GM12878 (cell line): ENCODE results near the gene EYS. TPM values are rescaled to one million over a fixed set of nuclear protein-coding genes. Genes with fewer than 3 reads are reported as not detected.

ENCODE experiments used
- ATAC-seq: fragments of 200-7000 bp; cut with Tn5 transposase; 3 replicates; pipeline ENCODE4 v1.9.1; 2020; ENCODE audit warnings: mild to moderate bottlenecking, moderate library complexity
- BruUV-seq: library from RNA; stranded (reverse); fragments of 400-500 nt; replicated peaks from 2 replicates; lab custom pipeline; 2021; lab: Mats Ljungman, UMichigan
- CTCF ChIA-PET: fragments of 300-600 bp; sonication (Branson Sonifier 250); formaldehyde crosslinking; extraction: SDS; loops from one replicate; lab custom pipeline; 2021; ENCODE audit warnings: inconsistent platforms; lab: Yijun Ruan, JAX
- POLR2A ChIA-PET: fragments of 350-600 bp; formaldehyde crosslinking; extraction: SDS; loops from one replicate; lab custom pipeline; 2021; ENCODE audit warnings: inconsistent platforms; lab: Charles Lee
- RAD21 ChIA-PET: fragments of 300-600 bp; sonication (Branson Sonifier 250); formaldehyde crosslinking; loops from one replicate; lab custom pipeline; 2023; ENCODE audit warnings: antibody characterized with exemption; ENCODE audit not compliant: unreplicated experiment; lab: Charles Lee
- SMC1A ChIA-PET: fragments of 300-600 bp; sonication (Branson Sonifier 250); formaldehyde crosslinking; loops from one replicate; lab custom pipeline; 2023; ENCODE audit not compliant: unreplicated experiment, uncharacterized antibody; lab: Charles Lee
- DNase-seq: peaks from one replicate; pipeline ENCODE4 v3.0.0-alpha.2; 2011; ENCODE audit warnings: low read depth, low spot score
- FAIRE-seq: peaks from 3 replicates; lab custom pipeline; 2011; peaks lifted over from hg19 to GRCh38; lab: Jason Lieb, UNC
- H2AFZ ChIP-seq: 2 replicates; pipeline ENCODE4 v1.6.0; 2011; ENCODE audit warnings: low read depth, low read length, control low read depth; ENCODE audit not compliant: control insufficient read depth
- H3K27ac ChIP-seq: 2 replicates; pipeline ENCODE4 v1.5.1; 2011; ENCODE audit warnings: control low read depth; ENCODE audit not compliant: control insufficient read depth, insufficient read depth
- H3K27me3 ChIP-seq, 2 experiments: replicated peaks in 1 of 2; 2 replicates each; pipeline versions ENCODE4 v1.6.0 to v1.6.1; 2011; ENCODE audit warnings: low read length in 1 of 2; ENCODE audit not compliant: control insufficient read depth in 2 of 2, insufficient read depth in 2 of 2
- H3K36me3 ChIP-seq, 2 experiments: 2 replicates each; pipeline ENCODE4 v1.5.1; 2011; ENCODE audit warnings: low read length in 1 of 2; ENCODE audit not compliant: control insufficient read depth in 2 of 2, insufficient read depth in 2 of 2
- H3K4me1 ChIP-seq: 2 replicates; pipeline ENCODE4 v1.6.1; 2011; ENCODE audit warnings: mild to moderate bottlenecking, low read length, moderate library complexity, mixed read lengths; ENCODE audit not compliant: control insufficient read depth, insufficient read depth
- H3K4me2 ChIP-seq: 2 replicates; pipeline ENCODE4 v1.6.0; 2011; ENCODE audit warnings: control low read depth; ENCODE audit not compliant: control insufficient read depth, insufficient read depth
- H3K4me3 ChIP-seq: fragments of 200-600 bp; sonication (generic); 2 replicates; pipeline ENCODE4 v1.5.1; 2016
- H3K79me2 ChIP-seq: 2 replicates; pipeline ENCODE4 v1.6.0; 2011; ENCODE audit warnings: low read length; ENCODE audit not compliant: control insufficient read depth, insufficient read depth
- H3K9ac ChIP-seq: 2 replicates; pipeline ENCODE4 v1.8.0; 2011; ENCODE audit warnings: low read length, control low read depth, mixed read lengths; ENCODE audit not compliant: control insufficient read depth, insufficient read depth
- H3K9me3 ChIP-seq: replicated peaks from 3 replicates; pipeline ENCODE4 v1.5.1; 2011; ENCODE audit warnings: mild to moderate bottlenecking, low read length; ENCODE audit not compliant: control insufficient read depth, insufficient read depth
- H4K20me1 ChIP-seq: 2 replicates; pipeline ENCODE4 v1.6.0; 2011; ENCODE audit not compliant: control insufficient read depth, insufficient read depth
- ASH2L ChIP-seq: fragments of 300-600, 200-600 bp; sonication (generic); IDR thresholded peaks from 2 replicates; pipeline ENCODE4 v1.6.1; 2017; ENCODE audit warnings: low read depth, mild to moderate bottlenecking, borderline replicate concordance
- BCL11A ChIP-seq: IDR thresholded peaks from 2 replicates; pipeline ENCODE4 v1.6.1; 2011; ENCODE audit warnings: low read depth, low read length
- EP300 ChIP-seq, 2 experiments: fragments of 150-350 bp in 1 of 2; IDR thresholded peaks; 2 replicates each; pipeline ENCODE4 v1.6.1; 2011 to 2012; ENCODE audit warnings: low read depth in 2 of 2, low read length in 2 of 2, borderline replicate concordance in 1 of 2, improper control_type of control experiment in 1 of 2, inconsistent platforms in 1 of 2; ENCODE audit not compliant: control insufficient read depth in 1 of 2
- IKZF1 ChIP-seq: fragments of 450-650 bp; conservative IDR thresholded peaks from 2 replicates; pipeline ENCODE4 v1.6.1; 2017; ENCODE audit warnings: antibody characterized with exemption, mild to moderate bottlenecking
- JUNB ChIP-seq: IDR thresholded peaks from 2 replicates; pipeline ENCODE4 v1.6.1; 2016; ENCODE audit warnings: antibody characterized with exemption, mild to moderate bottlenecking
- MYB ChIP-seq: fragments of 150-350 bp; IDR thresholded peaks from 2 replicates; pipeline ENCODE4 v1.6.1; 2014; ENCODE audit warnings: mild to moderate bottlenecking, low read depth, low read length, borderline replicate concordance
- NBN ChIP-seq: fragments of 450-650 bp; IDR thresholded peaks from 2 replicates; pipeline ENCODE4 v1.6.1; 2016
- NR2C2 ChIP-seq: IDR thresholded peaks from 2 replicates; pipeline ENCODE4 v1.6.1; 2011; ENCODE audit warnings: borderline replicate concordance, low read depth; ENCODE audit not compliant: control insufficient read depth, insufficient read length
- SIX5 ChIP-seq: IDR thresholded peaks from 2 replicates; pipeline ENCODE4 v1.6.1; 2011; ENCODE audit warnings: mild to moderate bottlenecking, low read depth, low read length, moderate library complexity; ENCODE audit not compliant: severe bottlenecking
- SMARCA5 ChIP-seq: fragments of 450-650 bp; IDR thresholded peaks from 2 replicates; pipeline ENCODE4 v1.6.1; 2017; ENCODE audit warnings: mild to moderate bottlenecking
- ZNF24 ChIP-seq: fragments of 450-650 bp; IDR thresholded peaks from 2 replicates; pipeline ENCODE4 v1.6.1; 2017; ENCODE audit warnings: antibody characterized with exemption, mild to moderate bottlenecking
- ZNF274 ChIP-seq: IDR thresholded peaks from one replicate; pipeline ENCODE4 v1.8.0; 2011; ENCODE audit not compliant: insufficient read length, insufficient read depth
- WGBS: methylation state at CpG from one replicate; pipeline ENCODE4 v1.1.6; 2016; ENCODE audit warnings: low lambda C conversion rate; ENCODE audit not compliant: insufficient replicate concordance, insufficient coverage; ENCODE audit errors: missing lambda C conversion rate; 5-methylcytosine and 5-hydroxymethylcytosine counted together
- in situ Hi-C: fragments of 300-500 bp; cut with MboI; formaldehyde crosslinking; loops from 9 replicates; pipeline ENCODE4 v1.14.3; 2018; ENCODE audit warnings: mixed read lengths
- intact Hi-C: fragments of 100-400 bp; cut with micrococcal nuclease; formaldehyde crosslinking; loops from one replicate; pipeline ENCODE4 v1.14.2; 2022; ENCODE audit not compliant: unreplicated experiment
- polyA plus RNA-seq, 11 experiments: library from polyadenylated mRNA; depleted of rRNA in 4 of 11; unstranded in 6 of 11; stranded (reverse) in 5 of 11; fragments of >200 nt; fragmentation: Nextera tagmentation in 4 of 11; fragmentation: Illumina TruSeq in 1 of 11; extraction: Ambion mirVana in 4 of 11; extraction: Trizol in 1 of 11; gene quantifications; 1 replicate in 1 of 11; 2 replicates in 10 of 11; pipeline versions ENCODE4 v1.2.1 to v1.2.3, GENCODE V29; 2011 to 2016; ENCODE audit warnings: inconsistent platforms in 2 of 11, missing spikeins in 2 of 11, low read depth in 1 of 11
- total RNA-seq, 4 experiments: library from RNA; depleted of rRNA in 3 of 4; stranded (reverse); fragments of >200 nt in 3 of 4; fragmentation: Illumina TruSeq in 1 of 4; extraction: Trizol in 1 of 4; gene quantifications; 2 replicates each; pipeline versions ENCODE4 v1.2.1 to v1.2.3, GENCODE V29; 2013 to 2021
- TF ChIP-seq, protein P1 (sequence below): IDR thresholded peaks from 2 replicates; pipeline ENCODE4 v1.6.1; 2012; ENCODE audit warnings: low read depth, low read length, improper control_type of control experiment
- TF ChIP-seq, protein P2 (sequence below): IDR thresholded peaks from 2 replicates; pipeline ENCODE4 v1.6.1; 2011; ENCODE audit warnings: borderline replicate concordance, low read depth, mild to moderate bottlenecking, moderate library complexity, mixed read lengths, low read length; ENCODE audit not compliant: insufficient read depth; ENCODE audit errors: extremely low read length
- TF ChIP-seq, protein P3 (sequence below): fragments of 450-650 bp; IDR thresholded peaks from 2 replicates; pipeline ENCODE4 v1.6.1; 2017; ENCODE audit warnings: mild to moderate bottlenecking, moderate library complexity
- TF ChIP-seq, protein P4 (sequence below): fragments of 450-650 bp; formaldehyde crosslinking; IDR thresholded peaks from 2 replicates; pipeline ENCODE4 v1.4.0; 2022; ENCODE audit warnings: mild to moderate bottlenecking, moderate library complexity

EYS gene
- total and polyA plus RNA-seq, 10 of the 15 experiments (the other 5 are each of a cell fraction or from before 2014, with no cell fraction given), result under 0.01 to 0.14 (median 0.02) TPM; not detected in 1

DNA sequence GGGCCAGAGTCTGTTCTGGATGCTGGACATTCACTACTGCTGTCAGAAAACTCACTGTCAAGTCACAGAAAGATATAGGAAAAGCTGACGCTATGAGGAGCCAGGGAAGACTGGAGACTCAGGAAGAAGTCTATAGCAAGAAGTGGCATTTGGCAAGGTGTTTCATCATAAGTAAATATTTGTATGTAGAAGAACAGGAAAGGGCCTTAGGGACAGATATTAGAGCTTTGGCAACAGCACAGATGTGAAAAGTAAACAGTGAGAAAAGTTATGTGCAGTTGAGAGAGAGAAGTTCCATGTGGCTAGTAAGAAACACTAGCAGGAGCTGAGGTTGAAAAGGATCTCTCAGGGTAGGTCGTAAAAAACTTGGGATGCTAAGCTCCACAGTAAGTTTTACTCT is 1202.5 kb downstream of the EYS start:
- no peak overlapping the region for H3K4me3 ChIP-seq
- H3K79me2 ChIP-seq, result no peaks in the 10 kb centered on the region
- DNase-seq (no peak), ATAC-seq (no peak), FAIRE-seq (no peak)
- H3K9me3 ChIP-seq, result no peaks in the 10 kb centered on the region
- H3K27me3 ChIP-seq, result no peaks in the 10 kb centered on the region
- ChIA-PET RAD21 (no interaction called here), SMC1A (interaction anchor here (0.5 kb wide), 1 partner anchor 566 kb away, joined by 3 read pairs; no protein-coding TSS in a partner anchor), POLR2A (no interaction called here), CTCF (interaction anchor here (0.7 to 2.1 kb wide), 8 partner anchors 18 to 570 kb away, joined by 3 to 7 read pairs (median 3); no protein-coding TSS in a partner anchor)
- no peaks in the 10 kb centered on the region for H3K36me3 ChIP-seq
- intact Hi-C loops (loop anchor here (2.0 kb wide), 1 partner anchor 582 kb away; no protein-coding TSS in a partner anchor), in situ Hi-C loops (no loop called here)
- no peaks in the 10 kb centered on the region for H3K4me1 ChIP-seq
- no peaks in the 10 kb centered on the region for H4K20me1 ChIP-seq
- no peak overlapping the region for H2AFZ ChIP-seq
- no peak overlapping the region for H3K9ac ChIP-seq
- no peak overlapping the region for H3K27ac ChIP-seq
- H3K4me2 ChIP-seq, result no peak overlapping the region
- BruUV-seq, result no TSS peak
- WGBS, result 21% methylated on average over 2 of the region's 2 CpGs
- TF ChIP-seq EP300 (IDR thresholded peaks at IDR 0.05; ENCODE audit: borderline replicate concordance in 1 of 2, control insufficient read depth in 1 of 2, low read depth in 2 of 2, low read length in 2 of 2) (no peak), SMARCA5 (no peak), JUNB (no peak), IKZF1 (no peak), ASH2L (no peak), NBN (no peak), MYB (no peak), ZNF274 (no peak), ZNF24 (no peak), BCL11A (no peak), SIX5 (no peak), NR2C2 (no peak)
- TF ChIP-seq, protein P1, sequence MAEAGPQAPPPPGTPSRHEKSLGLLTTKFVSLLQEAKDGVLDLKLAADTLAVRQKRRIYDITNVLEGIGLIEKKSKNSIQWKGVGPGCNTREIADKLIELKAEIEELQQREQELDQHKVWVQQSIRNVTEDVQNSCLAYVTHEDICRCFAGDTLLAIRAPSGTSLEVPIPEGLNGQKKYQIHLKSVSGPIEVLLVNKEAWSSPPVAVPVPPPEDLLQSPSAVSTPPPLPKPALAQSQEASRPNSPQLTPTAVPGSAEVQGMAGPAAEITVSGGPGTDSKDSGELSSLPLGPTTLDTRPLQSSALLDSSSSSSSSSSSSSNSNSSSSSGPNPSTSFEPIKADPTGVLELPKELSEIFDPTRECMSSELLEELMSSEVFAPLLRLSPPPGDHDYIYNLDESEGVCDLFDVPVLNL, result no peak
- TF ChIP-seq, protein P2, sequence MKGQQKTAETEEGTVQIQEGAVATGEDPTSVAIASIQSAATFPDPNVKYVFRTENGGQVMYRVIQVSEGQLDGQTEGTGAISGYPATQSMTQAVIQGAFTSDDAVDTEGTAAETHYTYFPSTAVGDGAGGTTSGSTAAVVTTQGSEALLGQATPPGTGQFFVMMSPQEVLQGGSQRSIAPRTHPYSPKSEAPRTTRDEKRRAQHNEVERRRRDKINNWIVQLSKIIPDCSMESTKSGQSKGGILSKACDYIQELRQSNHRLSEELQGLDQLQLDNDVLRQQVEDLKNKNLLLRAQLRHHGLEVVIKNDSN, result no peak
- TF ChIP-seq, protein P3, sequence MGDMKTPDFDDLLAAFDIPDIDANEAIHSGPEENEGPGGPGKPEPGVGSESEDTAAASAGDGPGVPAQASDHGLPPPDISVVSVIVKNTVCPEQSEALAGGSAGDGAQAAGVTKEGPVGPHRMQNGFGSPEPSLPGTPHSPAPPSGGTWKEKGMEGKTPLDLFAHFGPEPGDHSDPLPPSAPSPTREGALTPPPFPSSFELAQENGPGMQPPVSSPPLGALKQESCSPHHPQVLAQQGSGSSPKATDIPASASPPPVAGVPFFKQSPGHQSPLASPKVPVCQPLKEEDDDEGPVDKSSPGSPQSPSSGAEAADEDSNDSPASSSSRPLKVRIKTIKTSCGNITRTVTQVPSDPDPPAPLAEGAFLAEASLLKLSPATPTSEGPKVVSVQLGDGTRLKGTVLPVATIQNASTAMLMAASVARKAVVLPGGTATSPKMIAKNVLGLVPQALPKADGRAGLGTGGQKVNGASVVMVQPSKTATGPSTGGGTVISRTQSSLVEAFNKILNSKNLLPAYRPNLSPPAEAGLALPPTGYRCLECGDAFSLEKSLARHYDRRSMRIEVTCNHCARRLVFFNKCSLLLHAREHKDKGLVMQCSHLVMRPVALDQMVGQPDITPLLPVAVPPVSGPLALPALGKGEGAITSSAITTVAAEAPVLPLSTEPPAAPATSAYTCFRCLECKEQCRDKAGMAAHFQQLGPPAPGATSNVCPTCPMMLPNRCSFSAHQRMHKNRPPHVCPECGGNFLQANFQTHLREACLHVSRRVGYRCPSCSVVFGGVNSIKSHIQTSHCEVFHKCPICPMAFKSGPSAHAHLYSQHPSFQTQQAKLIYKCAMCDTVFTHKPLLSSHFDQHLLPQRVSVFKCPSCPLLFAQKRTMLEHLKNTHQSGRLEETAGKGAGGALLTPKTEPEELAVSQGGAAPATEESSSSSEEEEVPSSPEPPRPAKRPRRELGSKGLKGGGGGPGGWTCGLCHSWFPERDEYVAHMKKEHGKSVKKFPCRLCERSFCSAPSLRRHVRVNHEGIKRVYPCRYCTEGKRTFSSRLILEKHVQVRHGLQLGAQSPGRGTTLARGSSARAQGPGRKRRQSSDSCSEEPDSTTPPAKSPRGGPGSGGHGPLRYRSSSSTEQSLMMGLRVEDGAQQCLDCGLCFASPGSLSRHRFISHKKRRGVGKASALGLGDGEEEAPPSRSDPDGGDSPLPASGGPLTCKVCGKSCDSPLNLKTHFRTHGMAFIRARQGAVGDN, result no peak
- TF ChIP-seq, protein P4, sequence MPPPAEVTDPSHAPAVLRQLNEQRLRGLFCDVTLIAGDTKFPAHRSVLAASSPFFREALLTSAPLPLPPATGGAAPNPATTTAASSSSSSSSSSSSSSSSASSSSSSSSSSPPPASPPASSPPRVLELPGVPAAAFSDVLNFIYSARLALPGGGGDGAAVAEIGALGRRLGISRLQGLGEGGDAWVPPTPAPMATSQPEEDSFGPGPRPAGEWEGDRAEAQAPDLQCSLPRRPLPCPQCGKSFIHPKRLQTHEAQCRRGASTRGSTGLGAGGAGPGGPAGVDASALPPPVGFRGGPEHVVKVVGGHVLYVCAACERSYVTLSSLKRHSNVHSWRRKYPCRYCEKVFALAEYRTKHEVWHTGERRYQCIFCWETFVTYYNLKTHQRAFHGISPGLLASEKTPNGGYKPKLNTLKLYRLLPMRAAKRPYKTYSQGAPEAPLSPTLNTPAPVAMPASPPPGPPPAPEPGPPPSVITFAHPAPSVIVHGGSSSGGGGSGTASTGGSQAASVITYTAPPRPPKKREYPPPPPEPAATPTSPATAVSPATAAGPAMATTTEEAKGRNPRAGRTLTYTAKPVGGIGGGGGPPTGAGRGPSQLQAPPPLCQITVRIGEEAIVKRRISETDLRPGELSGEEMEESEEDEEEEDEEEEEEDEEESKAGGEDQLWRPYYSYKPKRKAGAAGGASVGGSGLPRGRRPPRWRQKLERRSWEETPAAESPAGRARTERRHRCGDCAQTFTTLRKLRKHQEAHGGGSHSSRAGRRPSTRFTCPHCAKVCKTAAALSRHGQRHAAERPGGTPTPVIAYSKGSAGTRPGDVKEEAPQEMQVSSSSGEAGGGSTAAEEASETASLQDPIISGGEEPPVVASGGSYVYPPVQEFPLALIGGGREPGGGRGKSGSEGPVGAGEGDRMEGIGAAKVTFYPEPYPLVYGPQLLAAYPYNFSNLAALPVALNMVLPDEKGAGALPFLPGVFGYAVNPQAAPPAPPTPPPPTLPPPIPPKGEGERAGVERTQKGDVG (CRISPR knock-in tag), result no peak
